Panc1 (cell line): ENCODE data around the gene DTYMK.

Source experiments
- CTCF ChIP-seq: fragments of 450-650 bp; IDR thresholded peaks from 2 replicates; pipeline ENCODE4 v1.5.1; 2017; ENCODE audit warnings: mild to moderate bottlenecking
- POLR2AphosphoS5 ChIP-seq: IDR thresholded peaks from 2 replicates; pipeline ENCODE4 v1.6.1; 2012; ENCODE audit warnings: mild to moderate bottlenecking, low read depth, low read length, moderate library complexity
- REST ChIP-seq, 2 experiments: IDR thresholded peaks; 2 replicates each; pipeline ENCODE4 v1.6.1; 2011 to 2012; ENCODE audit warnings: low read depth in 2 of 2, control low read depth in 1 of 2, low read length in 1 of 2, mild to moderate bottlenecking in 1 of 2, moderate library complexity in 1 of 2; ENCODE audit not compliant: insufficient read depth in 1 of 2
- SIN3A ChIP-seq: IDR thresholded peaks from 2 replicates; pipeline ENCODE4 v1.6.1; 2012; ENCODE audit warnings: low read depth, mild to moderate bottlenecking, low read length, moderate library complexity, borderline replicate concordance; ENCODE audit not compliant: insufficient read depth

- TF ChIP-seq CTCF (no peak), REST (IDR thresholded peaks at IDR 0.05; ENCODE audit: insufficient read depth in 1 of 2, low read depth in 2 of 2, low read length in 1 of 2) (no peak), SIN3A (no peak), POLR2AphosphoS5 (no peak)
These were observed 37.2 kb downstream of the DTYMK start for GRCh38 chr2:241649404-241649803.
